KMS-11 (cell line): ENCODE measurements around the gene COX6A1.

Source experiments
- H2AFZ ChIP-seq: fragments of 200-600 bp; sonication (generic); 2 replicates; pipeline ENCODE4 v1.6.1; 2016; ENCODE audit warnings: antibody characterized with exemption, mixed run types, low read depth
- H3K27ac ChIP-seq: fragments of 200-600 bp; sonication (generic); 2 replicates; pipeline ENCODE4 v1.6.1; 2016; ENCODE audit warnings: mild to moderate bottlenecking, mixed run types
- H3K27me3 ChIP-seq: fragments of 200-600 bp; sonication (generic); 2 replicates; pipeline ENCODE4 v1.6.1; 2017; ENCODE audit warnings: mild to moderate bottlenecking, low read depth, mixed run types, moderate library complexity; ENCODE audit not compliant: insufficient read depth
- H3K36me3 ChIP-seq: fragments of 200-600 bp; sonication (generic); 2 replicates; pipeline ENCODE4 v1.6.1; 2017; ENCODE audit warnings: mild to moderate bottlenecking, mixed run types; ENCODE audit not compliant: insufficient read depth
- H3K4me1 ChIP-seq: fragments of 200-600 bp; sonication (generic); 2 replicates; pipeline ENCODE4 v1.6.1; 2016; ENCODE audit warnings: mild to moderate bottlenecking, low read depth, mixed run types; ENCODE audit not compliant: poor library complexity, severe bottlenecking
- H3K4me2 ChIP-seq: fragments of 200-600 bp; sonication (generic); 2 replicates; pipeline ENCODE4 v1.7.0; 2016; ENCODE audit warnings: mild to moderate bottlenecking, mixed run types
- H3K4me3 ChIP-seq: fragments of 200-600 bp; sonication (generic); IDR thresholded peaks from 2 replicates; pipeline ENCODE4 v1.6.1; 2017; ENCODE audit warnings: low read depth, low read length, mixed read lengths; ENCODE audit not compliant: insufficient read depth
- H3K79me2 ChIP-seq: fragments of 200-600 bp; sonication (generic); 2 replicates; pipeline ENCODE4 v1.6.1; 2016; ENCODE audit warnings: low read depth, mixed run types; ENCODE audit not compliant: insufficient read depth
- H3K9ac ChIP-seq: fragments of 200-600 bp; sonication (generic); 2 replicates; pipeline ENCODE4 v1.6.1; 2016; ENCODE audit warnings: mild to moderate bottlenecking, mixed run types
- H4K20me1 ChIP-seq: fragments of 200-600 bp; sonication (generic); 2 replicates; pipeline ENCODE4 v1.6.1; 2016; ENCODE audit warnings: mild to moderate bottlenecking, mixed run types; ENCODE audit not compliant: insufficient read depth
- CTCF ChIP-seq: fragments of 200-600 bp; sonication (generic); conservative IDR thresholded peaks from 2 replicates; pipeline ENCODE4 v1.6.1; 2017; ENCODE audit warnings: low read depth, mild to moderate bottlenecking, antibody characterized with exemption, low read length, moderate library complexity, mixed read lengths

The COX6A1 gene

GRCh38 chr12:120413901-120414695, 23.8 kb upstream of the COX6A1 start:
- Histone ChIP-seq H3K4me3 (no peak overlapping the region), H2AFZ (no peak overlapping the region), H3K27me3 (no peaks in the 10 kb centered on the region), H3K9ac (no peak overlapping the region), H3K4me1 (no peaks in the 10 kb centered on the region), H3K36me3 (no peaks in the 10 kb centered on the region), H3K79me2 (no peaks in the 10 kb centered on the region), H3K4me2 (no peak overlapping the region), H3K27ac (no peak overlapping the region), H4K20me1 (no peaks in the 10 kb centered on the region)
- TF ChIP-seq CTCF: no peak

- H4K20me1 ChIP-seq: no peaks in the 10 kb centered on the region
- no peak overlapping the region for H3K4me3 ChIP-seq
- H2AFZ ChIP-seq: no peak overlapping the region
These were observed 21.3 kb upstream of the COX6A1 start for GRCh38 chr12:120416490-120417216.

GRCh38 chr12:120417917-120418580, 19.9 kb upstream of the COX6A1 start:
- Histone ChIP-seq H3K4me2 (no peak overlapping the region), H3K9ac (no peak overlapping the region), H3K4me1 (no peaks in the 10 kb centered on the region), H3K4me3 (no peak overlapping the region), H2AFZ (no peak overlapping the region), H3K27me3 (no peaks in the 10 kb centered on the region), H3K36me3 (no peaks in the 10 kb centered on the region), H3K27ac (no peak overlapping the region), H3K79me2 (no peaks in the 10 kb centered on the region), H4K20me1 (no peaks in the 10 kb centered on the region)
- TF ChIP-seq CTCF: no peak

More at GRCh38 chr12:120416490-120417216, 21.3 kb upstream of the COX6A1 start:
- Histone ChIP-seq H3K9ac (no peak overlapping the region), H3K27ac (no peak overlapping the region), H3K4me1 (no peaks in the 10 kb centered on the region), H3K4me2 (no peak overlapping the region), H3K79me2 (no peaks in the 10 kb centered on the region), H3K36me3 (no peaks in the 10 kb centered on the region), H3K27me3 (no peaks in the 10 kb centered on the region)
- TF ChIP-seq CTCF: no peak

GRCh38 chr12:120421701-120422100, 16.2 kb upstream of the COX6A1 start:
- no peaks in the 10 kb centered on the region for H4K20me1 ChIP-seq
- no peak for TF ChIP-seq CTCF

More at GRCh38 chr12:120421701-120422100, 16.2 kb upstream of the COX6A1 start:
- Histone ChIP-seq H3K4me1 (no peaks in the 10 kb centered on the region), H3K36me3 (no peaks in the 10 kb centered on the region), H3K79me2 (no peaks in the 10 kb centered on the region), H3K4me3 (no peak overlapping the region), H3K27ac (no peak overlapping the region), H2AFZ (no peak overlapping the region), H3K27me3 (no peaks in the 10 kb centered on the region), H3K9ac (no peak overlapping the region), H3K4me2 (no peak overlapping the region)
